ENCODE data around the gene MZF1.
"Not testable (repeated sequence)": the region's sequence is repeated elsewhere in the genome, so short reads cannot be mapped to it uniquely, and the experiment has no call there.

The MZF1 gene

DNA sequence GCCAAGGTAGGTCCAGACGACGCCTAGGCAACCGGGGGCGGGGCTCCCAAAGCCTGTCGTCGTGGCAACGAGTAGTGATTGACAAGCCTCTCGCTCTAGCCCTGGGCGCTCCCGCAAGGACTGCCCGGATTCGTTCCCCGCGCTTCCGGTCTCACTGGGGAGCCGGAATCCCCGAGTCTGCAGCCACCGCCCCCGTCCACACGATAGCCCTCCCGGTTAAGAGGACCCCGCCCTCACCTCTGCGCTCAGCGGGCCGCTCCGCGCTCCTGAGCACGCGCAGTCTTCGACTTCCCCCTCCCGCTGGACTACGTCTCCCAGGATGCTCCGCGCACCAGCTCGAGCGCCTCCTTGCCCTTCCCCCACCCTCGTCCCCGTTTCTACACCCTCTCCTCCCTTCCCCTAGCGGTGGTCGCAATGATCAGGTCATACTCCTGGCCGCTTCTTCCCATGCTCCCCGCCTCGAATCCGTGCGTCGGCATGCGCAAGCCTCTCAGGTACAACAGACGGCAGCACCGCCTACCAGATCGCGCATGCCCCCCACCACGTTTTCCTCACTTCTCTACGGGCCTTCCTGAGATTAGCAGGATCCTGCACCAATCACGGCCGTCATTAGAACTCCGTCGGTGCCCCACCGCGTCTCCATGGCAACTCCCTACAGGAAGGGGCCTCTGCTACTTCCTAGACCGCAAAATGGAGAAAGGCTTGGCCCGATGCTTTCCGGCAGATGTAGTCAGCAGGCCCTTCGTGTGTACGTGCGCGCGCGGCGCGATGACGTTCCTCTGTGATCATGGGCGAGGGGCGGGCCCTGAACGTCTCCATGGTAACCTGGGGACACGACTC is at the start of gene MZF1:
TSS of gene MZF1 (minus strand) at position 518 of the 840 bp plus-strand sequence. CDS start 1,946 bp downstream, outside the sequence.
- DNase-seq (ENCODE audit: low read depth), result peak; percentile 100

DNA sequence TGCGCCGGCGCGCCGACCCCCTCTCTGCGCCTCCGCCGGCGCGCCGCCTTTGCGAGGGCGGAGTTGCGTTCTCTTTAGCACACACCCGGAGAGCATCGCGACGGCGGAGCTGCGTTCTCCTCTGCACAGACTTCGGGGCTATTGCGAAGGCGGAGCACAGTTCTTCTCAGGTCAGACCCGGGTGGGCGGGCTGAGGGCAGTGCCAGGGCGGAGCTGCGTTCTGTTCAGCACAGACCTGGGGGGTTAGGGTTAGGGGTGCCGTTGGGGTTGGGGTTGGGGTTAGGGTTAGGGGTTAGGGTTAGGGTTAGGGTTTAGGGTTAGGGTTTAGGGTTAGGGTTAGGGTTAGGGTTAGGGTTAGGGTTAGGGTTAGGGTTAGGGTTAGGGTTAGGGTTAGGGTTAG is 34.1 kb upstream of the MZF1 start:
- DNase-seq (ENCODE audit: low read depth), result not testable (repeated sequence)

DNA sequence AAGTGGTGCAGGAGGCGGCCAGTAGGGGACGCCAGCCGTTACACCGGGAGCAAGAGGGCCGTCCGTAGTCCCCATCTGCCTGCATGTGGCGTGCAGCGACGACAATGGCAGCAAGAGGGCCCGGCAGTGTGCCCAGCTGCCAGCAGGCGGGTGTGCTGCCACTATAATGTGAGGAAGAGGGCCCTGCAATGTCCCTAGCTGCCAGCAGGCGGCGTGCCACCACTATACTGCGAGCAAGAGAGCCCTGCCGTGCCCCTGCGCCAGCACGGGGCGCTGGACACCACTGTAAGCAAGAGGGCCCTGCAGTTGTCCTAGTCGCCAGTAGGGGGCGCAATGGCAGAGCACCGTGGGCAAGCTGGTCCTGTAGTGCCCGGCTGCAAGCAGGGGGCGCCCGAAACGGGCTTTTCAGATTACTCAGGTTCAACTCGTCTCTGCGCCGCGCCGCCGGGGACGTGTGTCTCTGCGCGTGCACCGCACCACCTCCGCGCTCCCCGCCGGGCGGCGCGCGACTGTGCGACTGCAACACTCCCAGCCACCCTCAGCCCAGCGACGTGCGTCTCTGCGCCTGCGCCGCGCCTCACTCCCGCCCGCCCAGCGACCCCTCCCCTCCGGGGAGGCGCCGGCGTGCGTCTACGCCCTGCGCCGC is 33.2 kb upstream of the MZF1 start:
- DNase-seq (ENCODE audit: low read depth), result not testable (repeated sequence)

DNA sequence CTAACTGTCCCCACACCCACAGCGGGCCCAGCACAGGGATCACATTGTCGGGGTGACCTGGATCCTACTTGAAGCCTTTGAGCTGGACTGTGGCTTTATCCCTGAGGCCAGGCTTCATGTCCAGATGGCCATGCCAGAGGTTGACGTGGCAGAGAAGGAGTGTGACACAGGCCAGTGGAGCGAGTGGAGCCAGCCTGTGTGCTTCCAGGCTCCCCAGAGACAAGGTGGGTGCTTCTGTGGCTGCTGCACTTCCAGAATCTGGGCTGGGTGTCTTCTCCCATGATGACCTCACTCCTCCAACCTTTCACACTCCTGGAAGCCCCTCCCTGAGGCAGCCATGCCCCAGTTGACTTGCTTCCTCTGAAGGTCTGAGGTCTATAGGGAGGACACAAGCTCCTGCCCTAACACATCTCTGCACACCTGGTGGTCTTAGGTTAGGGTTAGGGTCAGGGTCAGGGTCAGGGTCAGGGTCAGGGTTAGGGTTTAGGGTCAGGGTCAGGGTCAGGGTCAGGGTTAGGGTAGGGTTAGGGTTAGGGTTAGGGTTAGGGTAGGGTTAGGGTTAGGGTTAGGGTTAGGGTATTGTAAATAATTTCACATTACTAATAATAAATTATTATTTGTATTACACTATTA is 13.1 kb upstream of the MZF1 start:
- DNase-seq (ENCODE audit: low read depth), result no peak

DNA sequence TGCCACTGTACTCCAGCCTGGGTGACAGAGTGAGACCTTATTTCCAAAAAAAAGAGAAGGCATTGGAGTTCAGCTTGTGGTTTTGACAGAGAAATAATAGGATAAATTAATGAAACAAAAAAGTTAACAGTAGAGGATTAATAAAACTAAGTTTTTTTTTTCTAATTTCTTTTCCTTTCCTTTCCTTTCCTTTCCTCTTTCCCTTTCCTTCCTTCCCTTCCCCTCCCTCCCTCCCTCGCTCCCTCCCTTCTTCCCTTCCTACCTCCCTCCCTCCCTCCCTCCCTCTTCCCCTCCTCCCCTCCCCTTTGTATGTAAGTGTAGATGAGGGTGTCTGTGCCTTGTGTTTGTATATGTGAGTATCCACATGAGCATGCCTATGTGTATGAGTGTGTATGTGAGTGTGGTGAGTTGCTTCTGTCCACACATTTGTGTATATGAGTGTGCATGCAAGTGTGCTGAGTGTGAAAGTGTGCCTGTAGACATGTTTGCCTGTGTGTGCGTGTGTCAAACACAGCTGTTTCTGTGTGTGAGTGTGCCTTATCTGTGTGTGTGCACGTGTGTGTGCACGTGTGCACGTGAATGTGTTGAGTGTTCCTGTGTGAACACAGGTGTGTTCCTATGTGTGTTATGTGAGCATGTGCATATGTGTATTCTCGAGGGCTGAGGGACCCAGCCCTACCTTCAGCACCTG is 12.5 kb upstream of the MZF1 start:
- DNase-seq (ENCODE audit: low read depth), result no peak

DNA sequence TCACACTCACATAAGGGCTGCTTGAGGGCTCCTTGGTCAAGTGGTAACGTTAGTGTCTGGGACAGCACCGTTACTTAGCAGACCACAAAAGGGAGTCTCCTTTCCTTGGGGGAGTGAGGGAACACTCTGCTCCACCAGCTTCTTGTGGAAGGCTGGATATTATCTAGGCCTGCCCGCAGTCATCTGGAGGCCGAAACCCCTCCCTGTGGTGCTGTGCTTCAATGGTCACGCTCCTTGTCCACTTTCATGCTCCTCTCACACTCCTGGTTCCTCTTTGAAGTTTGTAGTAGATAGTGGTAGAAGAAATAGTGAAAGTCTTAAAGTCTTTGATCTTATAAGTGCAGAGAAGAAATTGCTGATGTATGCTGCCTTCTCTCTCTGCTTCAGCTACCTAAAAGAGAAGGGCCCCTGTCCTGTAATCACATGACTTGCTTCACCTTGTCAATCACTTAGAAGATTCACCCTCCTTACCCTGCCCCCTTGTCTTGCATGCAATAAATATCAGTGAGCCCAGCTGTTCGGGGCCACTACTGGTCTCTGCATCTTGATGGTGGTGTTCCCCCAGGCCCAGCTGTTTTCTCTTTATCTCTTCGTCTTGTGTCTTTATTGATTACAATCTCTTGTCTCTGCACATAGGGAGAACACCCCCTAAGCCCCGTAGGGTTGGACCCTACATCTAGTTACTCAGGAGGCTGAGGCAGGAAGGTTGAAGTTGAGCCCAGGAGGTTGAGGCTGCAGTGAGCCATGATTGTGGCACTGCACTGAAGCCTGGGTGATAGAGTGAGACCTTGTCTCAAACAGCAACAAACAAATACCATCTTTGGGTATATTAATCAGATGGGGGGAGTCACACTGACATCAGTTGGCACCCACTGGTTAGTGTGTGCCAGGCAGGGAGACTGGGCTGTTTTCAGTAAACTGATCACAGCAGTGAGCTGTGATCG is 11.6 kb upstream of the MZF1 start:
- peak; percentile 92 for DNase-seq (ENCODE audit: low read depth)

DNA sequence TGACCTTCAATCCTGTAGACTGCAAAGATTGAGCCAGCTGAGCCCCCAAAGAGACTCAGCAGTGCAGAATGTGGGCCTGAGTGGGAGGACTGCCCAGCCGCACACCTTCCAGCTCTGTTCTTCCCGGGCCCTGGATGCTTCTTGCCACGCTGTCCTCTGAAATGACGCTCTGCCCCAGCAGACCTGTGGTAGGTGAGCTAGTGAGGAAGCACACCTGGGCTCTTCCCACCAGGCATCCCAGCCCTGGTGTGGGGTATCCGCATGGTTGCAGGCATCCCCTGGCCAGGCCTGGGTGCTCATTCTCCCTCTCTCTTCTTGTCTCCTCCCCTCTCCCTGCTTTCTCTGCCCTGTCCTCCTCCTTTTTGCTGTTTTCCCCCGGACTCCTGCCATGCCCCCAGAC is 9.8 kb upstream of the MZF1 start:
- DNase-seq (ENCODE audit: low read depth), result no peak

DNA sequence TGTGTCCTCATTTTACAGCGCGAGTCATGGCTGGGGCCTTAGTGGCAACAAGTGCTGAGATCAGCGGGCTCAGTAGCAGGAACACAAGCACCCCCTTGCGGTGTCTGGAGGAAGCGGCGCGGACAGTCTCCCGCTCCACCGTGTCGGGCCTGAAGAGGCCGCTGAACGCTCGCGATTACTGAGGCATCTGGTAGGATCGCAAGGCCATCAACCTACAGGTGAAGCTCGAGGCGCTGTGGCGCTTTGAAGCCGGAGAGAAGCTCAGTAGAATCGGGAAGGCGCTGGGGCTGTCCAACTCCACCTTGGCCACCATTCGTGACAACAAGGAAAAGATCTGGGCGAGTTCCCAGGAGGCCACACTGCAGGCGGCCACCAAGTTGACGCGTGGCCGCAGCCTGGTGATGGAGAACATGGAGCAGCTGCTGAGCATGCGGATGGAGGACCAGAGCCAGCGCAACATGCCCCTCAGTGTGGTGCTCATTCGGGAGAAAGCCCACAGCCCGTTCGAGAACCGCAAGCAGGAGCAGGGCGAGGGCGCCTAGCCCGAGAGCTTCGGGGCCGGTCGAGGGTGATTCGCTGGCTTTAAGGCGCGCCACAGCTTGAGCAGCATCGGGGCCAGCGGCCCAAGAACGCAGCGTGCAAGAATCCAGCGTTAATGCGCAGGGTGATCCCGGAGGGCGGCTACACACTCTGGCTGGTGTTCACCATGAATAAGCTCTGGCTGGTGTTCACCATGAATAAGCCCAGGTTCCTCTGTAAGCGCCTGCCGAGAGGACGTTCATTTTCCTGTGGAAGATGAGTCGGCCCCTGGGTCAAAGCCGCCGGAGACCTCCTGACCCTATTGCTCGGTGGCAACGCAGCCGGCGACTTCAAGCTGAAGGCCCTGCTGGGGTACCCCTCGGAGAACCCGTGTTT is 8.3 kb upstream of the MZF1 start:
- DNase-seq (ENCODE audit: low read depth), result no peak

DNA sequence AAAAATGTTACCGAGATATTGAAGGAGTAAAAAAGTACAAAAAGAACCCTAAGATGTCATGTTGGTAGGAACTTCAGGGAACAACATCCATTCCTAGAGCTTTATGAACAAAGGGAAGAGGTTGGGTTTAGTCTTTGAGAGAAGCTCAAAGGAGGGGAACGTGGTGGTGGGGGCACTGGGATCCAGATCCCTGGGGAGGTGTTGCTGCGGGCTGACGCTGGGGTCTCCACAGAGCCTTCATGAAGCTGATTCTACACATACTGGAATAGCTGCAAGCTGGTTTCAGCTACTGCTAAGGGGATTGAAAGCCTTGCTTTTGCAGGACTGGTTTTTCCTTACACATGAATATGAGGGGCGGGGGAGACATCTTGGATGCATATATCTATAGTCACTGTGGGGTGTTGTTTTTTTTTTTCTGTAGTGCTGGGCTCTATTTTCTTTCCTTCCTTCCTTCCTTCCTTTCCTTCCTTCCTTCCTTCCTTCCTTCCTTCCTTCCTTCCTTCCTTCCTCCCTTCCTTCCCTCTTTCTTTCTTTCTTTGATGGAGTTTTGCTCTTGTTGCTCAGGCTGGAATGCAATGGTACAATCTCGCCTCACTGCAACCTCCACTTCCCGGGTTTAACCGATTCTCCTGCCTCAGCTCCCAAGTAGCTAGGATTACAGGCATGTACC is 6.5 kb upstream of the MZF1 start:
- no peak for DNase-seq (ENCODE audit: low read depth)

DNA sequence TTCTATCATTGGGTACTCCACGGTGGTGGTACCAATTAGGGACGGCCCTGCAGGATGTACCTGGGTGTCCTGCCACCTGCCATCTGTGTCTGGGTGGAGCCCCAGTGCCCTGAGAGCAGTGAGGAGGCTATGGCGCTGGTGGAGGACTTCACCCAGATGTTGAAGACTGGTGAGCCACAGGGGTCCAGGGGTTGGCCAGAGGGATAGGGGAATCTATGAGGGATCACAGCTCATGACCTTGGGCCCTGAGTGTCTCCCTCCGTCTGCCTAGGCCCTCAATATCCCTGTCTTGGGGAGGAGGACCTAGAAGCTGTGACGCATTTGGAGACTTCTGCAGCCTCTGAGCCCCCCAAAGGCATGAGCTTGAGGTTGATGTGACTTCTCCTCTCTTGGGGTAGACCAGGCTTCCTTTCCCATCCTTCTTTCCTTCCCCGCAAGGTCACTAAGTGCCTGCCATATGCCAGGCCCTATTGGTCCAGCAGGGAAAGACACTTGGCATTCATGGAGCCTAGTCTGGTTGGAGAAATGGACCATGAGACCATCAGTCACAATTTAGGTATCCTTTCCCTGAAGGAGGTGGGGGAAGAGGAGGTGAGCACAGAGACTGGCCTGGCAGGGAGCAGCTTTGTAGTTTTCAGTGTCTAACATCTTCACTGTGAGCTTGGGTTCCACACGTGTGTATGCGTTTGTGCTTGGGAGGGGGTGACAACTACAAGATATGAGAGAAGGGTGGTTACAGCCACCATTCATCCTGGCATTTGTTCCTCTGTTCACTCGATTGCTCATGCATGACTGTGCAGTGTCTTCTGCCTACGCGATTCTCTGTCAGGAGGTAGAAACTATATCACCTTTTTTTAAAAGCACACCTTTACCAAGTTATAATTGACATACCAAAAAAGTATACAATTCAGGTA is 5.1 kb upstream of the MZF1 start:
- DNase-seq (ENCODE audit: low read depth), result no peak

DNA sequence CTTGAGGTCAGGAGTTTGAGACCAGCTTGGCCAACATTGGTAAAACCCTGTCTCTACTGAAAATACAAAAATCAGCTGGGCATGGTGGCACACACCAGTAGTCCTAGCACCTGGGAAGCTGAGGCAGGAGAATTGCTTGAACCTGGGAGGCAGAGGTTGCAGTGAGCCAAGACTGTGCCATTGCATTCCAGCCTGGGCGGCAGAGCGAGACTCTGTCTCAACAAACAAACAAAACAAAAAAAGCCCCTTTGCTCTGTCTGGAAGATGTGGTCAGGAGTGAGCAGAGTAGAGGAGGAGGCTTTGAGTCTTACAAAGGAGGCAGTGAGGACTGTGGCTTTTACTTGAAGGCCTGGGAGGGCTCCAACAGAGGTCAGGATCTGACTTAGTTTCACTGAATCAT is 4.4 kb upstream of the MZF1 start:
- DNase-seq (ENCODE audit: low read depth), result not testable (repeated sequence)

DNA sequence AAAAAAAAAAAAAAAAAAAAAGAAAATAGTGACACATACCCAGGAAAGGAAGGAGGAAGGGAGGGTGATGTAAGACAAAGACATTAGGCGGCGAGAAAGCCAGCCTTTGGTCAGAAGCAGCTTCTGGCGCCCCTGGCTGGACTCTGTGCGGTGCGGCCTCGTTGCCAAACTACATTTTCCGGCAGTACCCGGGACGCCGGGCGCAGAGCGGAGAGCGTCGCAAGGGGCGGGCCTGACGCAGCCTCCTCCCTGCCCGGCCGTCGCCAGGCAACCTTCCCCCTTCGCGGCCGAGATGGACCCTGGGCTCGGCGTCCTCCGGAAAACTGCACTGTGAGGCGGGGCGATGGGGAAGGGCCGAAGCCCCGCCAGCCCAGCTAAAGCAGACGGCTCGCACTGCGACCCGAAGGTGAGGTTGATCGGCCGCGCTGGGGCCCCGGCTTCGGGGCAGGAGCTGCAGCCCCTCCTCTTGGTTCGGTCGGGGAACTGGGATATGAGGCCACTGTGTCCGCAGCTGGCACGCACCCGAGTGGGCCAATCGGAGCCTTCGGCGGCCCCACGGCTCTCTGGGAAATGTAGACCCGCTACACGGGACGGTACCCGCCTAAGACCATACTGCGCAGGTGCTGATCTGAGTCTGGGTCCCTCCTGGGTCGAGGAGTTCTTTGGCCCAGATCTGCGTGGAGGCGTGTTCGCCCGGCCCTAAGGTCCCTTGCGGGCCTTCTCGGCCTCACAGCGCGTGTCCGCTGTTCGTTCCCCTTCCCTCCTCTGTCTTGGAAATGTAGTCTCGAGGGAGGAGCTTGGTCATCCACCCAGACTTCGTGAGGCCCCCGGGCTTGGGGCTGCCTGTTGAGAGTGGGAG is 2.3 kb upstream of the MZF1 start:
- peak; percentile 94 for DNase-seq (ENCODE audit: low read depth)

DNA sequence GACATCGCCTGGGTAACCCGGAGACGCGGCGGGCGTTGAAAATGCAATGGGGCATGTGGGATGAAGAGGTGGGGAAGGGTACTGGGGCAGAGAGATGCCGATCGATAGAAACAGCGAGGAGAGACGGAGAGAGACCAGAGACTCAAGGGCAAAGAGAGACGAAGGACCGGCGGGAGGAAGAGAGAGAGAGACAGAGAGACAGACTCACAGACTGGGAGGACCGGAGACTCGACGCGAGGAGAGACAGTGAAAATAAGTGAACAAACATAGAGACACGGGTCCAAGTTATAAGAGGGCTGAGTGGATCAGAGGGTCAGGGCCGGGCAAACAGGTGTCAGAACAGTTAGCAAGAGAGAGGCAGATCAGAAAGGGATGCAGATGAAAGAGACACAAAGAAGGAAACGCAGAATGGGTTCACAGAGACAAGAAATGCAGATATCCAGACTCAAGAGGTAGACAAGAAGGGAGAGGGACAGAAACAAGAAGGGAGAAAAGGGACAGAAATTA is 576 bp upstream of the MZF1 start:
- DNase-seq (ENCODE audit: low read depth), result no peak

DNA sequence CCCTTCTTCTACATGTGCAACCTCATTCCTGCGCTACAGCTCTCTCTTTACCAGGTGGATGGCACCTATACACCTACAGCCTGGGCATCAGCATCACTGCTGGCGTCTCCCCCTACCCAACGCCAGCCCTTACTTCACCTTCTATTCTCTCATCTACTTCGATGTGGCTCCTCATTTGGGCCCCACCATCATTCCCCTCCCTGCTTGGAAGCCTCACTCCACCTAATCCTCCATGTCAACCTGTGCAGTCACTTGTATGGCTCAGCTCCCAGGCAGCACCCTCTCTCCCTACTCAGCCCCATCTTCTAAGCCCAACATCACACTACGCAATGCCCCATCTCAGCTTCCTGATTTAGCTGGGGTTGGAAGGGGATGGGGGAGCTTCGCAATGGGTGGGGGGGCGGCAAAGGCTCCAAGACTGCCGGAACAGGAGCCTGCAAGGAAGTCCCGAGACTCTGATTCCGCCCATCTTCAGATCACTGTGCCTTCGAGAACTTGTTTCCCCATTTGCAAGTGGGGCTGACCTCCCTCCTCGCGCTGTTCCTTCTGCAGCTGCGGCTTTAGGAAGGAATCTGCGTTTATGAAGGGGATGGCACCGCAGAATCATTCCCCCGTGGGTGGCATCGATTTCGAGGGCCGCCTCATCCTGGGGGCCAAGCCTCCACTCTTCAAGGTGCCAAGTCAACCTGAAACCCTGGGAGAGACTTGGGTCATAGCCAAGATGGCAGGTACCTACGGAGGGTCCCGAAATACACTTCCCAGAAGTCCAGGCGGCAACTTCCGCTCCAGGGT is 913 bp downstream of the MZF1 start:
- no peak for DNase-seq (ENCODE audit: low read depth)

DNA sequence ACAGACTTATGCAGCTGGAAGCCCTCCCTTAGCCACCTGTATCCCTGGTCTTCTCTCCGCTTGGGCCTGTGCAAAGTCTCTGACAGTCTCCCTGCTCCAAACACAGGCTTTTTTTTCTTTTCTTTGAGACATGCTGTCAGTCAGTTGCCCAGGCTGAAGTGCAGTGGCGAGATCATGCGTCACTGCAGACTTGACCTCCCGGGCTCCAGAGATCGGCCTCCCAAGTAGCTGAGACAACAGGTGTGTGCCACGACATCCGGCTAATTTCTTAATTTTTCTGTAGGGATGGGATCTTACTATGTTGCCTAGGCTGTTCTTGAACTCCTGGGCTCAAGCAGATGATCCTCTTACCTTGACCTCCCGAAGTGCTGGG is 1.6 kb downstream of the MZF1 start:
- no peak for DNase-seq (ENCODE audit: low read depth)

DNA sequence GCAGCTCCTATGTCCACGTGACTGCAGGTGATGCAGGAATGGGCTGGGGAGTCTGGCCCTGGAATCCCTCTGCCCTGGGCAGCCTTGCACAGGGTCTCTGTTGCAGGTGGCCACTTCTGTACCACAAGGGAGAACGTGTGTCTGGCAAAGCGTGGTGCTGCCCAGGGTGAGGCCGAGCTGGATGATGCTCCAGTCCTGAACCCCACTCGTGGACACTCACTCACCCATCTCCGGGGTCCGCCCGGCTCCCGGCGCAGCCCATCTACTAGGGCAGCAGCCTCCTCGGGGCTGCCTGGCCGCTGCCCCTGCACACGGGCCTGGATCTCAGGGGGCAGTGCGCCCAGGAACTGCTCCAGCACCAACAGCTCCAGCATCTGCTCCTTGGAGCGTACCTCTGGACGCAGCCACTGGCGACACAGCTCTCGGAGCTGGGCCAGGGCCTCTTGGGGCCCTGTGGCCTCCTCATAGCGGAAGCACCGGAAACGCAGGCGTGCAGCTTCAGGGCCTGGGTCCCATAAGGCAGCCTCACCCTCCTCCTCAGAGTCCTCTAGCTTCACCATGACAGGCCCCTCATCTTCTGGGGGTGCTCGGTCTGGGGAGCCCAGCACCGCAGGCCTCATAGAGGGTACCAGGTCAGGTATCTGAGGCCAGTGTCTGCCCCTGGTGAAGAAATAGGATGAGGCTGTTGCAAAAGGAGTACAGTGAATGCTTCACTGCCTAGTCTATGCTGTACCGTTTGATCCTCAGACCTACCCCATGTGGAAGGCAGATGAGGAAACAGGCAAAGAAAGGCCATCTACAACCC is 2.2 kb downstream of the MZF1 start:
- DNase-seq (ENCODE audit: low read depth), result no peak
